T follicular helper cell (primary cell): ENCODE measurements around the gene WIPF1.
A peak's percentile ranks its signal among the peaks of the same experiment; 100 is the strongest.

Experiments
- DNase-seq: peaks from one replicate; pipeline ENCODE4 v3.0.0-alpha.2; 2020; ENCODE audit warnings: low read depth

Gene WIPF1

GRCh38 chr2:174623106-174623637 lies 25.6 kb upstream of the WIPF1 start:
- DNase-seq: no peak

GRCh38 chr2:174621323-174621722 lies 23.7 kb upstream of the WIPF1 start:
- no peak for DNase-seq

GRCh38 chr2:174618179-174618578 lies 20.6 kb upstream of the WIPF1 start:
- DNase-seq: no peak

- no peak for DNase-seq
These were observed 20.1 kb upstream of the WIPF1 start for GRCh38 chr2:174617718-174618117.

- DNase-seq: no peak
These were observed 19.5 kb upstream of the WIPF1 start for GRCh38 chr2:174617120-174617519.

GRCh38 chr2:174615871-174616436 lies 18.4 kb upstream of the WIPF1 start:
- no peak for DNase-seq

GRCh38 chr2:174614261-174614660 lies 16.7 kb upstream of the WIPF1 start:
- DNase-seq: no peak

GRCh38 chr2:174613531-174613930 lies 15.9 kb upstream of the WIPF1 start:
- no peak for DNase-seq

GRCh38 chr2:174612970-174613369 lies 15.4 kb upstream of the WIPF1 start:
- no peak for DNase-seq

GRCh38 chr2:174611854-174612253 lies 14.2 kb upstream of the WIPF1 start:
- no peak for DNase-seq

GRCh38 chr2:174611006-174611405 lies 13.4 kb upstream of the WIPF1 start:
- DNase-seq: no peak

GRCh38 chr2:174610243-174610995 lies 12.8 kb upstream of the WIPF1 start:
- no peak for DNase-seq

- DNase-seq: no peak
These were observed 11.7 kb upstream of the WIPF1 start for GRCh38 chr2:174609261-174609660.

- no peak for DNase-seq
These were observed 11.2 kb upstream of the WIPF1 start for GRCh38 chr2:174608866-174609214.

GRCh38 chr2:174607989-174608865 lies 10.6 kb upstream of the WIPF1 start:
- peak; percentile 31 for DNase-seq

GRCh38 chr2:174607584-174607983 lies 10.0 kb upstream of the WIPF1 start:
- no peak for DNase-seq

- DNase-seq: no peak
These were observed 8.7 kb upstream of the WIPF1 start for GRCh38 chr2:174606336-174606735.

- no peak for DNase-seq
These were observed 8.1 kb upstream of the WIPF1 start for GRCh38 chr2:174605687-174606086.

GRCh38 chr2:174603280-174603679 lies 5.7 kb upstream of the WIPF1 start:
- peak; percentile 43 for DNase-seq

- no peak for DNase-seq
These were observed 5.1 kb upstream of the WIPF1 start for GRCh38 chr2:174602745-174603144.

GRCh38 chr2:174600349-174600748 lies 2.7 kb upstream of the WIPF1 start:
- DNase-seq: no peak

GRCh38 chr2:174599310-174599921 lies 1.8 kb upstream of the WIPF1 start:
- no peak for DNase-seq
